Colon (tissue), 2 donors: Measurements from ENCODE around the gene DDX39A.

Experiments used
- FAIRE-seq: peaks from 2 replicates; lab custom pipeline; 2012; peaks lifted over from hg19 to GRCh38; lab: Jason Lieb, UNC
- donor health status: control.
- donor health status: control.

The DDX39A gene

GRCh38 chr19:14434543-14435319, 15.6 kb upstream of the DDX39A start:
- no peak for FAIRE-seq

DNA sequence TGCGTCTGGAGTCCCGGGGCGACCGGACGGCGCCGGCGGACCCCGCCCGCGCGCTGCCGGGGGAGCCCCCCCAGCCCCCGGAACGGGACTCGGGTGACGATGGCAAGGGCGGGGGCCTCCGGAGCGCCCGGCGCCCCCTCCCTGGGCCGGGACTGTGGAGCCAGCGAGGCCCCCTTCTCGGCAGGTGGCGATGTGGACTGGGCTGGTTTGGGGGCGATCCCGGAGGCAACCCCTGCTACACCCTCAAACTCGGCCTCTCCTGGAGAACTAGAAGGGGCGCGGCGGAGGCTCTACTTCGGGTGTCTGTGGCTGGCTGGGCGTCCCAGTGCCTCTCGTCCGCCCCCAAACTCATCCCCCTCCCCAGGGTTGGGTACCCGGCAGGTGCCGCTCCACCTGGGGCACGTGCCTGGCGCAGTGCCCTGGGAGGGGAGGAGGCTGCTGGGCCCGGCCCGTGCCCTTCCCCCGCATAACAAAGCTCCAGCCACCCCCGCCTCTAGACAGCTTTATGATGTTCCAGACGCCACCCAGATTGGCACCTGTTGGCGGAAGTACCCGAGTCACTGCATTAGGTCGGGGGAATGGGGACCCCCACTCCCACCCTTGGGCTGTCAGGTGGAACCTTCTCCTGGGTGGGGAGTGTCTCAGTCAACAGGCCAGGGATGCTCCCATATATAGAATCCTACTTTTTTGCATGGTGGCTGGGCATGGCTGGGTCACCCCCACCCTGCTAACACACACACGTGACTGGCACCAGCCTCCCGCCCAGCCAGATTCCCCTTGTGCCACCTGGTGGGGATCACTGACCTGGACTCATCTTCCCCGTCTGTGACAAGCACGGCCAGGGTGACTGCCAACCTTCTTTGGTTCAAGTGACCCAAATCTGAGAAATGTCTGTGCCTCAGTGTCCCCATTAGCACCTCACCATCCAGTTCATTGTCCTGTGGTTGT, 14.7 kb upstream of the DDX39A start:
- no peak for FAIRE-seq

DNA sequence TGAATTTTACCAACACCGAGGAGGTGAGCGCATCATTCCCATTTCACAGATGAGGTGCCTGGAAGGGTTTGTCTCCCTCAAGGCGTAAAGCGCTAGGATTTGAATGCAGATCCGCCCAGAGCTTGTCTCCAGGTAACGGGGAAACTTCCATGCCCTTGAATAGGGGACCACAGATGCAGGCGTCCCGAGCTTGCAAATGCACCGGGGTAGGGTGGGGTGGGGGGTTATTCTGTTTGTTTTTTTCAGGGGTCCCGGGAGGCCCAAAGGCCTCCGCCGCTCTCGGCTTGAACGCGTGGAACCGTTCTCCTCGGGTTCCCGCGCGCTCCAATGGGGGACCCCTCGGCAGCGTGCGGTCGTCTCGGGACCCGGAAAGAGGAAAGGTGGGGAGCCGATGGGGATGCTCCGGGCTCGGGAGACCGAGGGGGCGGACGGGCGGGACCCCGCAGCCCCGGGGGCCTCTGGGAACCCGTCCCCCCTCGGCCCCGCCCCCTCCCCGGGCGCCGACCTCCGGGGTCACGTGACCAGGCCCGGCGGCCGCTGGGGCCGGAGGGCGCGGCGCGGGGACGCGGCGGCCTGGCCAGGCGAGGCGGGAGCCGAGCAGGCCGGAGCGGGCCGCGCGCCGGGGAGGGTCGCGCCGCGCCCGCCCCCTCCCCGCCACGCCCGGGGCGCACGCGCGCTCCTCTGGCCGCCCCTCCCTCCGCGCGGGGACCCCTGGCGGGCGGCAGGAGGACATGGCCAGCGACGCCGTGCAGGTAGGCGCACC, 13.8 kb upstream of the DDX39A start, which contains the start of gene PKN1:
Gene PKN1, plus strand, starts transcription at position 516 of the 763 bp plus-strand sequence. Its CDS starts 216 bp downstream, at position 732.
- FAIRE-seq = no peak

DNA sequence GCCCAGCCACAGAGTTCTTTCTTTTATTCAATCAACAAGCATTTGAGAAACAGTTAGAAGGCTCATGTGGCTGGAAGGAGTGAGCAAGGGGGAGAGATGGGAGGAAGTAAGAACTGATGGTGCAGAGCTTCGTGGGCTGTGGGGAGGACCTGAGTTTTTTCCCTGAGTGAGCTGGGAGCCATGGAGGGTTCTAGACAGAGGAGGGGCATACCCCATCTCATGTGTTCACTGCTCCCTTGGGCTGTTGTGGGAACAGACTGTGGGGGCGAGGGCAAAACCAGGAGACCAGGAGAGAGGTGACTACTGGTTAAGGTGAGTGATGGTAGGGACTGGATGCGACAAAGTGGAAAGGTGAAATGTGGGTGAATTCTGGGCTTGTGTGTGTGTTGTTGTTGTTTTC, 11.6 kb upstream of the DDX39A start:
- FAIRE-seq = no peak

DNA sequence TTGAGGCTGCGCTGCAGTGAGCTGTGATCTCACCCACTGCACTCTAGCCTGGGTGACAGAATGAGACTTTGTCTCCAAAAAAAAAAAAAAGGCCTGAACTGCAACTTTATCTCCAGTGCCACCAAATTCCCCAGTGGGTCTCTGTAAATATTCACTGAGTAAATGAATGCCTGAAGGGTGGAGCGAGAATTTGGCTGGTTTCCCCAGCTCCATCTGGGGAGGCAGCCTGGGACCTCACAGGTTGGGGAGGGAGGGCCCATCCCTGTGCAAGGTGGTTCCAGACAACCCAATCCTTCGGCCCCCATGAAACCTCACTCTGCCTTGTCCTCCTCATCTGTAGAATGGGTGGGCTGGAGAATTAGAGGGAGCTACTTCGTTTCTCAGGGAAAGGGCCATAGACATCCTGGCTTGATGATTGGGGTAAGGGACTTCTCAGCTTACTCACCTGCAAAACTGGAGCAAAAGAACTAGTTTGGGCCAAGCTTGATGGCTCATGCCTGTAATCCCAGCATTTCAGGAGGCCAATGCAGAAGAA, 9.8 kb upstream of the DDX39A start:
- FAIRE-seq = no peak

DNA sequence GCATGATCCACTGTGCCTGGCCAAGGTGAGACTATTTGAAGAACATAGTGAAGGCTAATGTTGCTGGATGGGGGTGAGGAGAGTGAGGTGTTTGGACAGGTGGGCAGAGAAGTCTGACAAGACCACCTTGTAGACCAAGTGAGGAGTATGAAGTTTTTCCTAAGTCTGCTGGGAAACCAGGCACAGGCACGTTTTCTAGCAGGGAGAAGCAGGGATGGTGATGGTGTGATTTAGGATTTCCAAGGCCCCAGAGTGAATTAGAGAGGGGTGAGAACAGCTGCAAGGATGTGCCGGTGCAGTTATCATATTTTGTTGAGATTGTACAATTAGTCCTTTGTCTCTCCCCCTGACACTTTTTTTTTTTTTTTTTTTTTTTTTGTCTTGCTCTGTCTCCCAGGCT, 8.3 kb upstream of the DDX39A start:
- FAIRE-seq = no peak

DNA sequence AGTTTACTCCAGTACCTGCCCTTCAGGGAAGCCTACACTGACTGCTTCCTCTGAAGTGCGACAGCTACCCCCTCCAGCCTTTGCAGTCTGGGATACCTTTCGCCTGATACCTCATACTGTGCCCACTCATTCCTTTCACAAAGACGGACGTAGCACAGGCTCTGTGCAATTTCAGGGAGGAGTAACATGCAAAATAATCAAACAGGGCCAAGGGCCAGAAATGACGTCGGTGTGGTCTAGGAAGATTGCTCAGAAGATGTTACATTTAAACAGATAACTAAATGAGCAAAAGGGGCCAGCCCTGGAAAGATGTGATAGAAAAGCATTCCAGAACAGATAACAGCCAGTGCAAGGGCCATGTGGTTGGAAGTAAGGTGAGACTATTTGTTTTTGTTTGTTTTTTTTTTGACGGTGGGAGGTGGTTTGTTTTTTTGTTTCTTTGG, 6.6 kb upstream of the DDX39A start:
- FAIRE-seq = no peak

GRCh38 chr19:14418856-14419105, 360 bp downstream of the DDX39A start:
- FAIRE-seq = no peak

DNA sequence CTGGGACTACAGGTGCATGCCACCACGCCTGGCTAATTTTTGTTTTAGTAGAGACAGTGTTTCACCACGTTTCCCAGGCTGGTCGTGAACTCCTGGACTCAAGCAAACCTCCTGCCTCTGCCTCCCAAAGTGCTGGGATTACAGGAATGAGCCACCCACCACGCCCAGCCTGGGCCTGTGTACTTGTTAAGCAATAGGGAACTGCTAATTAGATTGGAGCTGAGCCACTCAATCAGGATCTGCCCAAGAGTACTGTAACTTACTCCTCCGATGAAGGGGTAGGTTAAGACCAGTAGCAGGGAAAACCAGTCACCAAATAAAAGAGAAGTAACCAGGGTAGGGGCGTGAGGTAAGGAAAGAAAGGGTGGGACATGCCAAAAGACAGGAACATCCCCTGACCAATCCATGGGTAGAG, 2.3 kb downstream of the DDX39A start:
- FAIRE-seq = no peak

DNA sequence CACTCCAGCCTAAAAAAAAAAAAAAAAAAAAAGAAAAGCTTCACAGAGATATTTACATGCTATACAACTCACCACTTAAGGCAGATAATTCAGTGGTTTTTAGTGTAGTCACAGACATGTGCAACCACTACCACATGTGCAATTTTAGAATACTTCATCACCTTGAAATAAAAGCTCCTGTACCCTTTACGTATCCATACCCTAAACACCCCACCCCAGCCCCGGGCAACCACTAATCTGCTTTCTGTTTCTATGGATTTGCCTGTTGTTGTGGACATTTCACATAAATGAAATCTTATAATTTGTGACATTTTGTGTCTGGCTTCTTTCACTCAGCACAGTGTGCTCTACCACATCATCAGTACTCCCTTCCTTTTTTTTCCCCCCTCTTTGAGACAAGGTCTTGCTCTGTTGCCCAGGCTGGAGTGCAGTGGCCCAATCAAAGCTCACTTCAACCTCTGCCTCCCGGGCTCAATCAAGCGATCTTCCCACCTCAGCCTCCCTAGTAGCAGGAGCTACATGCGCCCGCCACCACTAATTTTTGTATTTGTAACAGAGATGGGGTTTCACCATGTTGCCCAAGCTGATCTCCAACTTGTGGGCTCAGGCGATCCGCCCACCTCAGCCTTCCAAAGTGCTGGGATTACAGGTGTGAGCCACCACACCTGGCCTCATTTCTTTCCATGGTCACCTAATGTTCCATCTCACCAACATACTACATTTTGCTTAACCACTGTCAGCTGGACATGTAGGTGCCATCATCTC, 4.0 kb downstream of the DDX39A start:
- FAIRE-seq = no peak

GRCh38 chr19:14413693-14414181, 5.4 kb downstream of the DDX39A start:
- no peak for FAIRE-seq

GRCh38 chr19:14412996-14413692, 6.0 kb downstream of the DDX39A start:
- FAIRE-seq = no peak

GRCh38 chr19:14412324-14412995, 6.7 kb downstream of the DDX39A start:
- no peak for FAIRE-seq

- no peak for FAIRE-seq
Measured at GRCh38 chr19:14411938-14412245, 7.2 kb downstream of the DDX39A start.

- FAIRE-seq = no peak
Measured at GRCh38 chr19:14411161-14411937, 7.8 kb downstream of the DDX39A start.

GRCh38 chr19:14410091-14411051, 8.8 kb downstream of the DDX39A start:
- no peak for FAIRE-seq

DNA sequence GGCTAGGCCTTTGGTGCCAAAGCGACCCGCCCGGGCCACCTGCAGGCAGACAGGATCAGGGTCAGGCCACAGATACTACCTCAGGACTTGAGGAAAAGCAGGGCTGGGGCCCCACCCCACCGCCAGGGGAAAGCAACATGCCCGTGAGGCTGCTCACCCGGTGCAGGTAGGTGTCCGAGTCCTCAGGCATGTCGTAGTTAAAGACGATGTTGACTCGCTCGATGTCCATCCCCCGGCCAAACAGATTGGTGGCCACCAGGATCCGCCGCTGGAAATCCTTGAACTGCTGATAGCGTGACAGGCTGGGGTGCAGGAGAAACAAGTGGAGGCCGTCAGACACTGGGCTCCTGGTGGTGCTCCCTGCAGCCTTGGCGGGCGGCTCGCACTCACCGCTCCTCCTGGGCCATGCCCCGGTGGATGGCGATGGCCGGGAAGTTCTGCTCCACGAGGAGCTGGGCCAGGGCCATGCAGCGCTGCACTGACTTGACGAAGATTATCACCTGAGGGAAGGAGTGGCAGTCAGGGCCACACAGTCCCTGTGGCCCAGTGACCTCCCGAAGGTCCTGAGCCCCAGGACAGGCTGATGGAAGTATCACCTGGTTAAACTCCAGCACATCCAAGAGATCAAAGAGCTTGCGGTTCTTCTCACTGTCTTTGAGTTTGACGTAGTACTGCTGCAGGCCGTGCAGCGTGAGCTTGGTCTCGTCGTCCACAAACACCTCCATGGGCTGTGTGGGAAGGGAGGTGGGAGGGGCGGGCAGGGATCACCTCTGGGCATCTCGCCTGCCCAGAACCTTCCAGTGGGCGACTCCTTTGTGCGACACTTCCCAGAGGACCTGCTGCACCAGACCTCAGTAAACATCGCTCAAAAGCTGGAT, 9.8 kb downstream of the DDX39A start:
- no peak for FAIRE-seq
